HG02840 (cell line): ENCODE data around the gene BZW1.
A peak's percentile ranks its signal among the peaks of the same experiment; 100 is the strongest.

Source experiments
- ATAC-seq: cut with Tn5 transposase; IDR thresholded peaks from one replicate; pipeline ENCODE4 v1.9.1; 2021; ENCODE audit warnings: mild to moderate bottlenecking, moderate library complexity, moderate number of reproducible peaks; ENCODE audit not compliant: unreplicated experiment, low FRiP score

BZW1 gene

GRCh38 chr2:200828572-200829257 lies 17.0 kb downstream of the BZW1 start:
- ATAC-seq: no peak

GRCh38 chr2:200829258-200829655 lies 17.5 kb downstream of the BZW1 start:
- no peak for ATAC-seq

- no peak for ATAC-seq
Observed at GRCh38 chr2:200834701-200835100, 23.0 kb downstream of the BZW1 start.

GRCh38 chr2:200839513-200839912 lies 27.8 kb downstream of the BZW1 start:
- no peak for ATAC-seq

GRCh38 chr2:200843993-200844948 lies 32.6 kb downstream of the BZW1 start:
- no peak for ATAC-seq

GRCh38 chr2:200845194-200845593 lies 33.5 kb downstream of the BZW1 start:
- ATAC-seq: no peak

- no peak for ATAC-seq
Observed at GRCh38 chr2:200845669-200846325, 34.1 kb downstream of the BZW1 start.

GRCh38 chr2:200847269-200847668 lies 35.6 kb downstream of the BZW1 start:
- ATAC-seq: no peak

- no peak for ATAC-seq
Observed at GRCh38 chr2:200847939-200848338, 36.2 kb downstream of the BZW1 start.

GRCh38 chr2:200850512-200851256 lies 39.0 kb downstream of the BZW1 start:
- no peak for ATAC-seq

GRCh38 chr2:200851398-200852248 lies 39.9 kb downstream of the BZW1 start:
- ATAC-seq: no peak

GRCh38 chr2:200852605-200853004 lies 40.9 kb downstream of the BZW1 start:
- no peak for ATAC-seq

GRCh38 chr2:200856806-200857205 lies 45.1 kb downstream of the BZW1 start:
- no peak for ATAC-seq

- ATAC-seq: no peak
Observed at GRCh38 chr2:200860092-200860795, 48.5 kb downstream of the BZW1 start.

- ATAC-seq: no peak
Observed at GRCh38 chr2:200861617-200862155, 50.0 kb downstream of the BZW1 start.

- ATAC-seq: no peak
Observed at GRCh38 chr2:200862532-200863000, 50.9 kb downstream of the BZW1 start.

- ATAC-seq: no peak
Observed at GRCh38 chr2:200863782-200864175, 52.1 kb downstream of the BZW1 start.

- peak; percentile 86 for ATAC-seq
Observed at GRCh38 chr2:200864176-200865034, 52.7 kb downstream of the BZW1 start, which contains the start of gene CLK1. Gene CLK1, minus strand, starts transcription at chr2:200864658. Its CDS starts 2,796 bp downstream, at chr2:200861862.
